Type B pancreatic cell (in vitro differentiated cells): Measurements from ENCODE around the gene JAKMIP1. TPM values are rescaled to one million over a fixed set of nuclear protein-coding genes. Genes with fewer than 3 reads are reported as not detected.

ENCODE experiments used
- DNase-seq: peaks from one replicate; pipeline ENCODE4 v3.0.0; 2021; ENCODE audit warnings: mixed read lengths; ENCODE audit not compliant: unreplicated experiment; ENCODE audit errors: extremely low spot score
- H3K27ac Mint-ChIP-seq: 2 replicates; pipeline ENCODE4 v1.8.0; 2021; ENCODE audit warnings: mild to moderate bottlenecking, mixed read lengths
- H3K27me3 Mint-ChIP-seq: 2 replicates; pipeline ENCODE4 v1.8.0; 2021; ENCODE audit warnings: mixed read lengths
- H3K36me3 Mint-ChIP-seq: 2 replicates; pipeline ENCODE4 v1.8.0; 2021; ENCODE audit warnings: mixed read lengths
- H3K4me1 Mint-ChIP-seq: one replicate; pipeline ENCODE4 v1.8.0; 2021; ENCODE audit warnings: mixed read lengths; ENCODE audit not compliant: unreplicated experiment
- H3K4me3 Mint-ChIP-seq: 2 replicates; pipeline ENCODE4 v1.8.0; 2021; ENCODE audit warnings: mild to moderate bottlenecking, mixed read lengths
- H3K9me3 Mint-ChIP-seq: 2 replicates; pipeline ENCODE4 v1.8.0; 2021; ENCODE audit warnings: mixed read lengths
- CTCF ChIP-seq: fragments of 200-600 bp; sonication (generic); conservative IDR thresholded peaks from 2 replicates; pipeline ENCODE4 v1.5.0; 2021; ENCODE audit warnings: antibody characterized with exemption, mild to moderate bottlenecking
- total RNA-seq: library from RNA; stranded (reverse); gene quantifications from 2 replicates; pipeline ENCODE4 v1.2.1, GENCODE V29; 2021; ENCODE audit warnings: low replicate concordance

The JAKMIP1 gene
- total RNA-seq, 1 donor from 2014 or later, result 0.89 TPM

- Mint-ChIP-seq H3K4me1 (no peaks in the 10 kb centered on the region), H3K36me3 (no peaks in the 10 kb centered on the region), H3K27ac (no peak overlapping the region), H3K27me3 (peaks cover 73% of the 10 kb centered on the region), H3K9me3 (no peaks in the 10 kb centered on the region), H3K4me3 (no peak overlapping the region)
- no peak for TF ChIP-seq CTCF
- no peak for DNase-seq
Observed at GRCh38 chr4:6194458-6195195, 5.7 kb downstream of the JAKMIP1 start.

- TF ChIP-seq CTCF, result no peak
- H3K27me3 Mint-ChIP-seq, result peaks cover 77% of the 10 kb centered on the region
- H3K4me1 Mint-ChIP-seq, result no peaks in the 10 kb centered on the region
- H3K27ac Mint-ChIP-seq, result no peak overlapping the region
- H3K36me3 Mint-ChIP-seq, result no peaks in the 10 kb centered on the region
- DNase-seq, result no peak
- no peaks in the 10 kb centered on the region for H3K9me3 Mint-ChIP-seq
- H3K4me3 Mint-ChIP-seq, result no peak overlapping the region
Observed at GRCh38 chr4:6193399-6193798, 7.0 kb downstream of the JAKMIP1 start.

GRCh38 chr4:6192245-6192644 lies 8.1 kb downstream of the JAKMIP1 start:
- Mint-ChIP-seq H3K4me3 (no peak overlapping the region), H3K27ac (no peak overlapping the region), H3K4me1 (no peaks in the 10 kb centered on the region), H3K36me3 (no peaks in the 10 kb centered on the region), H3K27me3 (peaks cover 70% of the 10 kb centered on the region), H3K9me3 (no peaks in the 10 kb centered on the region)
- TF ChIP-seq CTCF, result no peak
- no peak for DNase-seq

GRCh38 chr4:6191448-6192130 lies 8.8 kb downstream of the JAKMIP1 start:
- peaks cover 66% of the 10 kb centered on the region for H3K27me3 Mint-ChIP-seq
- no peaks in the 10 kb centered on the region for H3K4me1 Mint-ChIP-seq
- TF ChIP-seq CTCF, result no peak
- no peak for DNase-seq
- H3K9me3 Mint-ChIP-seq, result no peaks in the 10 kb centered on the region
- H3K27ac Mint-ChIP-seq, result no peak overlapping the region
- no peaks in the 10 kb centered on the region for H3K36me3 Mint-ChIP-seq
- no peak overlapping the region for H3K4me3 Mint-ChIP-seq

- H3K4me1 Mint-ChIP-seq, result no peaks in the 10 kb centered on the region
- peaks cover 64% of the 10 kb centered on the region for H3K27me3 Mint-ChIP-seq
- no peak overlapping the region for H3K27ac Mint-ChIP-seq
- H3K36me3 Mint-ChIP-seq, result no peaks in the 10 kb centered on the region
- H3K4me3 Mint-ChIP-seq, result no peak overlapping the region
- DNase-seq, result no peak
- H3K9me3 Mint-ChIP-seq, result no peaks in the 10 kb centered on the region
- TF ChIP-seq CTCF, result no peak
Observed at GRCh38 chr4:6190486-6190885, 9.9 kb downstream of the JAKMIP1 start.
